ENCODE results near the gene NRG2. TPM values are rescaled to one million over a fixed set of nuclear protein-coding genes. Genes with fewer than 3 reads are reported as not detected.

Gene NRG2
- polyA plus RNA-seq, 2 of the 4 experiments (the other 2 are of a cell fraction) = 1.0 to 1.1 TPM

DNA sequence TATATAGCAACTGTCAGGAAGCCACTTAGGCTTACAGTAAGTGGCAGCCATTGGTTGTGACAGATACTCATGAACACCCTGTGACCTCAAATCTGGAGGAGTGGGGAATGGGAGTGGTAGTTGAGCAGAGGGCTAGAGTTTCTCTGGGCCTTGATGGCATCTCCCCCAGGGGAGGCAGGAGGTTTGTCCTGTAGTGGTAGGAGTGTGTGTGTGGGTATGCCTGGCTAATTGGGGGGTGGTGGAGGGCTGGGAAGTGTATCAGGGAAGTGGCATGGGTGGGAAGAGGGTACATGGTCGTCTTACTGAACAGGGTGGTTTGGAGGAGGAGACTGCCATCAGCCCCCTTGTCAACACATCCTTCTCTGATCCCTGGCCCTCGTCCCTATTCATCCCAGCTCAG, 176.0 kb downstream of the NRG2 start:
- Histone ChIP-seq H3K4me3 (no peak overlapping the region), H3K4me1 (0 out of 3 replicates have a peak, but pooled peaks cover 3% of the 10 kb centered on the region), H3K27ac (no peak overlapping the region), H3K4me2 (no peak overlapping the region), H3K9me3 (no peaks in the 10 kb centered on the region)
- TF ChIP-seq POLR2AphosphoS2 (conservative IDR thresholded peaks at IDR 0.05; ENCODE audit: low read length) = no peak
- TF ChIP-seq CBX8 (IDR thresholded peaks at IDR 0.05) = no peak
- no peak for TF ChIP-seq SREBF2 (IDR thresholded peaks at IDR 0.05)
- ChIA-PET POLR2A (no interaction called here), CTCF (interaction anchor here (1.0 to 9.5 kb wide), 6 partner anchors 11 to 277 kb away, joined by 3 to 161 read pairs (median 6); no protein-coding TSS in a partner anchor)
- 31% methylated on average over 2 of the region's 2 CpGs for WGBS (ENCODE audit: missing lambda C conversion rate)
- FAIRE-seq (no peak), ATAC-seq (no peak), DNase-seq (ENCODE audit: low read depth in 1 of 2, low spot score in 1 of 2) (no peak)

DNA sequence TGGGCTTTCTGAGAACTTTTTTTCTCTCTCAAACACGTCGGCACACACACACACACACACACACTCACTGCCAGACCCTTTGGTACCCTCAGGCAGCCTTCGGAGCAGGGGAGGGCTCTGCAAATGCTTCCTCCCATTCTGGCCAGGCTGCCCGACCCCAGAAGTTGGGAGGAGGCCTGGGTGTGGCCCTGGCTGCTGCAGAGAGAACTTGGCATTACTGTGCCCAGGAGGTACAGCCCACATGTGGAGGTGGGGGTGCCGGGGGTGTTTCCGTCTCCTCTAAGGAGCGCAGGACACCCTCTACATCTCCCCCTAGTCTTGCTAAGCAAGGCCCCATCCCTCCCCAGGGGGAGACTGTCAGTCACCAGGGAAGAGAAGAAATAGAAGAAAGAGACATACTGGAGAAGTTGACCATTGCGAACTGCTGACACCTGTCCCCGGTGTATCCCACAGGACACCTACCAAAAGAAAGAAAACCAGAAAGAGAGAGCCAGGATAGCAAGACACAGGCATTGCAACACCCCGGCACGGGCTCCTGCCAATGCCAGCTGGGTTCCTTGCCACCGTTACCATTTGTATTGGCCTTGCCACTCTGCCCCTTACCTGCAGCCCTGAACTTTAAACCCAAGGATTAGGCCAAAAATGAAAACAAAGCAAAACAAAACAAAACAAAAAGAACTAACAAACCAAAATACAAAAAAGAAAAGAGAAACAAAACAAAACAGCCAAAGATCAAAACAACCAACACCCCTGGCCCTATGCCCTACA, 178.2 kb downstream of the NRG2 start:
- Histone ChIP-seq H3K4me1 (0 out of 3 replicates have a peak, but pooled peaks cover 3% of the 10 kb centered on the region), H3K27ac (no peak overlapping the region), H3K4me3 (no peak overlapping the region), H3K9me3 (no peaks in the 10 kb centered on the region), H3K4me2 (no peak overlapping the region)
- ChIA-PET POLR2A (no interaction called here), CTCF (interaction anchor here (0.6 to 9.5 kb wide), 26 partner anchors 8 to 536 kb away, joined by 3 to 161 read pairs (median 6); no protein-coding TSS in a partner anchor)
- no peak for ATAC-seq
- 54% methylated on average over 12 of the region's 12 CpGs for WGBS (ENCODE audit: missing lambda C conversion rate)
- no peak for DNase-seq (ENCODE audit: low read depth in 1 of 2, low spot score in 1 of 2)
- no peak for FAIRE-seq
- no peak for TF ChIP-seq POLR2A (IDR thresholded peaks at IDR 0.05; ENCODE audit: low read length)
- TF ChIP-seq FOSB (CRISPR knock-in tag; IDR thresholded peaks at IDR 0.05) = no peak
- TF ChIP-seq RFX5 (IDR thresholded peaks at IDR 0.05) = no peak
- TF ChIP-seq, protein P1, sequence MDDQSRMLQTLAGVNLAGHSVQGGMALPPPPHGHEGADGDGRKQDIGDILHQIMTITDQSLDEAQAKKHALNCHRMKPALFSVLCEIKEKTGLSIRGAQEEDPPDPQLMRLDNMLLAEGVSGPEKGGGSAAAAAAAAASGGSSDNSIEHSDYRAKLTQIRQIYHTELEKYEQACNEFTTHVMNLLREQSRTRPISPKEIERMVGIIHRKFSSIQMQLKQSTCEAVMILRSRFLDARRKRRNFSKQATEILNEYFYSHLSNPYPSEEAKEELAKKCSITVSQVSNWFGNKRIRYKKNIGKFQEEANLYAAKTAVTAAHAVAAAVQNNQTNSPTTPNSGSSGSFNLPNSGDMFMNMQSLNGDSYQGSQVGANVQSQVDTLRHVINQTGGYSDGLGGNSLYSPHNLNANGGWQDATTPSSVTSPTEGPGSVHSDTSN (IDR thresholded peaks at IDR 0.05) = no peak
- TF ChIP-seq POLR2AphosphoS2 (conservative IDR thresholded peaks at IDR 0.05; ENCODE audit: low read length) = no peak
- TF ChIP-seq JUN (IDR thresholded peaks at IDR 0.05) = no peak
- TF ChIP-seq, protein P2, sequence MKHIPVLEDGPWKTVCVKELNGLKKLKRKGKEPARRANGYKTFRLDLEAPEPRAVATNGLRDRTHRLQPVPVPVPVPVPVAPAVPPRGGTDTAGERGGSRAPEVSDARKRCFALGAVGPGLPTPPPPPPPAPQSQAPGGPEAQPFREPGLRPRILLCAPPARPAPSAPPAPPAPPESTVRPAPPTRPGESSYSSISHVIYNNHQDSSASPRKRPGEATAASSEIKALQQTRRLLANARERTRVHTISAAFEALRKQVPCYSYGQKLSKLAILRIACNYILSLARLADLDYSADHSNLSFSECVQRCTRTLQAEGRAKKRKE (CRISPR knock-in tag; IDR thresholded peaks at IDR 0.05; ENCODE audit: low read depth) = no peak
- TF ChIP-seq, protein P3, sequence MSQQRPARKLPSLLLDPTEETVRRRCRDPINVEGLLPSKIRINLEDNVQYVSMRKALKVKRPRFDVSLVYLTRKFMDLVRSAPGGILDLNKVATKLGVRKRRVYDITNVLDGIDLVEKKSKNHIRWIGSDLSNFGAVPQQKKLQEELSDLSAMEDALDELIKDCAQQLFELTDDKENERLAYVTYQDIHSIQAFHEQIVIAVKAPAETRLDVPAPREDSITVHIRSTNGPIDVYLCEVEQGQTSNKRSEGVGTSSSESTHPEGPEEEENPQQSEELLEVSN (IDR thresholded peaks at IDR 0.05; ENCODE audit: borderline replicate concordance, low read depth) = no peak
- TF ChIP-seq RNF2 (IDR thresholded peaks at IDR 0.05; ENCODE audit: borderline replicate concordance, low read depth) = no peak
- no peak for TF ChIP-seq ESRRA (IDR thresholded peaks at IDR 0.05; ENCODE audit: borderline replicate concordance, low read length)
- TF ChIP-seq CHD2 (IDR thresholded peaks at IDR 0.05; ENCODE audit: low read length, partially characterized antibody) = no peak
- no peak for TF ChIP-seq HEYL (CRISPR knock-in tag; IDR thresholded peaks at IDR 0.05)
- TF ChIP-seq HOXB5 (CRISPR knock-in tag; IDR thresholded peaks at IDR 0.05) = no peak
- TF ChIP-seq MYC (IDR thresholded peaks at IDR 0.05; ENCODE audit: borderline replicate concordance, low read length) = no peak
- TF ChIP-seq, protein P4, sequence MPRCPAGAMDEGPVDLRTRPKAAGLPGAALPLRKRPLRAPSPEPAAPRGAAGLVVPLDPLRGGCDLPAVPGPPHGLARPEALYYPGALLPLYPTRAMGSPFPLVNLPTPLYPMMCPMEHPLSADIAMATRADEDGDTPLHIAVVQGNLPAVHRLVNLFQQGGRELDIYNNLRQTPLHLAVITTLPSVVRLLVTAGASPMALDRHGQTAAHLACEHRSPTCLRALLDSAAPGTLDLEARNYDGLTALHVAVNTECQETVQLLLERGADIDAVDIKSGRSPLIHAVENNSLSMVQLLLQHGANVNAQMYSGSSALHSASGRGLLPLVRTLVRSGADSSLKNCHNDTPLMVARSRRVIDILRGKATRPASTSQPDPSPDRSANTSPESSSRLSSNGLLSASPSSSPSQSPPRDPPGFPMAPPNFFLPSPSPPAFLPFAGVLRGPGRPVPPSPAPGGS (IDR thresholded peaks at IDR 0.05) = no peak
- TF ChIP-seq PHF8 (IDR thresholded peaks at IDR 0.05; ENCODE audit: borderline replicate concordance, low read depth) = no peak
- no peak for TF ChIP-seq ZFP36 (IDR thresholded peaks at IDR 0.05; ENCODE audit: borderline replicate concordance, partially characterized antibody)

All from A549 (cell line).